ENCODE measurements around the gene MORN4.

DNA sequence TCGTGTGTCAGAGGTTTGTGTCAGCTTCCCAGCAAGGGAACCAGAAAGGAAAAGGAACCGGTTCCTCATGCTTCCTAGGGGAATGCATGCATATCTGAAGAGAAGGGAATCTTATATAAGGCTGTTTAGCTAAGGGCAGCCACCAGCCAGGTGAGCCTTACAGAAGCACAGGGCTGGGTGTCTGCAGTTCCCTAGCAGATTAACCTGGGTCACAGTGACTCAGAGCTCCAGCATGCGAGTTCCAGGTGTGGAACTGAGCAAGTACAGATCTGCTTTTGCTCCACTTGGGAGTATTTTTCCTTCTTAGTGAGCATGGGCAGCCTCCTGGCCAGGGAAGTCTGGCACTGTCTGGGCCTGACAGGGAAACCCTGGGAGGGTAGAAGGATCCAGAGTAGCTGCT is 61.7 kb downstream of the MORN4 start:
- TF ChIP-seq, protein P1, sequence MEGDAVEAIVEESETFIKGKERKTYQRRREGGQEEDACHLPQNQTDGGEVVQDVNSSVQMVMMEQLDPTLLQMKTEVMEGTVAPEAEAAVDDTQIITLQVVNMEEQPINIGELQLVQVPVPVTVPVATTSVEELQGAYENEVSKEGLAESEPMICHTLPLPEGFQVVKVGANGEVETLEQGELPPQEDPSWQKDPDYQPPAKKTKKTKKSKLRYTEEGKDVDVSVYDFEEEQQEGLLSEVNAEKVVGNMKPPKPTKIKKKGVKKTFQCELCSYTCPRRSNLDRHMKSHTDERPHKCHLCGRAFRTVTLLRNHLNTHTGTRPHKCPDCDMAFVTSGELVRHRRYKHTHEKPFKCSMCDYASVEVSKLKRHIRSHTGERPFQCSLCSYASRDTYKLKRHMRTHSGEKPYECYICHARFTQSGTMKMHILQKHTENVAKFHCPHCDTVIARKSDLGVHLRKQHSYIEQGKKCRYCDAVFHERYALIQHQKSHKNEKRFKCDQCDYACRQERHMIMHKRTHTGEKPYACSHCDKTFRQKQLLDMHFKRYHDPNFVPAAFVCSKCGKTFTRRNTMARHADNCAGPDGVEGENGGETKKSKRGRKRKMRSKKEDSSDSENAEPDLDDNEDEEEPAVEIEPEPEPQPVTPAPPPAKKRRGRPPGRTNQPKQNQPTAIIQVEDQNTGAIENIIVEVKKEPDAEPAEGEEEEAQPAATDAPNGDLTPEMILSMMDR (IDR thresholded peaks at IDR 0.05), result no peak
- no peak for TF ChIP-seq POLR2A (IDR thresholded peaks at IDR 0.05)
